KOPT-K1 (cell line): Measurements from ENCODE around the gene BMS1.
"Not testable (repeated sequence)": the region's sequence is repeated elsewhere in the genome, so short reads cannot be mapped to it uniquely, and the experiment has no call there.

ENCODE experiments used
- H3K27ac ChIP-seq: fragments of 200-600 bp; sonication (generic); 2 replicates; pipeline ENCODE4 v1.5.1; 2016; ENCODE audit warnings: antibody characterized with exemption, mild to moderate bottlenecking, low read depth, low read length; ENCODE audit not compliant: poor library complexity, severe bottlenecking
- H3K36me3 ChIP-seq: fragments of 200-600 bp; sonication (generic); 2 replicates; pipeline ENCODE4 v1.5.1; 2017; ENCODE audit warnings: antibody characterized with exemption, mild to moderate bottlenecking, low read length, moderate library complexity; ENCODE audit not compliant: insufficient read depth
- H3K9me3 ChIP-seq: fragments of 200-600 bp; sonication (generic); 2 replicates; pipeline ENCODE4 v1.5.1; 2017; ENCODE audit warnings: antibody characterized with exemption, low read length, mild to moderate bottlenecking; ENCODE audit not compliant: insufficient read depth, poor library complexity, severe bottlenecking

The BMS1 gene

DNA sequence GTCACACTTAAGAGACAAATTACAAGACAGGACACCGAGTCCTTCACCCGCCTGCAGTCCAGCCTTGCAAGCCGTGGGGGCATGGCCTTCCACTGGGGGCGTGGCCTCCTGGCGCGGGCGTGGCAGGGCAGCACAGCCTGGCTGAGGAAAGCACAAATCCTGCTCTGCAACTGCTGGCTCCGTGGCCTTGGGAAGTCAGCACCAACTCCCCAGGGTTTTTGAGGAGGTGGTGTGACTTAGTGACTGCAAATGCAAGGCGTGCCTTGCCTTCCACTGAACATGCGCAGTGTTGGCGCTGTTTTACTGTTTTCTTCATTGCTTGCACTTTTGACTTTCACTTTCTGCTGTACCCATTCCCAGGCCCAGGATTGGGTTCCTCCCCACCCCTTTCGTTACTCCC lies 12.9 kb upstream of the BMS1 start:
- Histone ChIP-seq H3K36me3 (no peaks in the 10 kb centered on the region), H3K9me3 (peaks cover 22% of the 10 kb centered on the region), H3K27ac (no peak overlapping the region)

DNA sequence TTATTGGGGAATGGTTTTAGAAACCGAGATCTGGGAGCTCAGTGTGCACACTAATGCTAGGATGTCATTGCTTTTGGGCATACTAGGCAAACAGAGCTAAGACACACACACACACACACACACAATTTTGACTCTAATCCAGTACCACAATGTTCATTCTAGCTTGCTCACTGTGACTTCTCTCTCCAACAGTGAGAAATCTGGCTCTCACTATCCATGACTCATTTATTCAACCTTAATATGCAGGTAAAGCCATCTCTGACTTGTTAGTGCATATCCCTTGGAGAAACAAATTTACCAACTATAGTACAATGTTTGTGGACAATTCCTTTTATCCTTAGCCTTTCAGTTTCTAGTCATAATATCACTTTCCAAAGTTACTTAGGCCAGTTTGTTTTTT lies 5.9 kb upstream of the BMS1 start:
- Histone ChIP-seq H3K27ac (no peak overlapping the region), H3K9me3 (peaks cover 13% of the 10 kb centered on the region), H3K36me3 (no peaks in the 10 kb centered on the region)

GRCh38 chr10:42780456-42780855 lies 2.1 kb upstream of the BMS1 start:
- H3K27ac ChIP-seq = no peak overlapping the region
- peaks cover 14% of the 10 kb centered on the region for H3K36me3 ChIP-seq
- H3K9me3 ChIP-seq = no peaks in the 10 kb centered on the region

DNA sequence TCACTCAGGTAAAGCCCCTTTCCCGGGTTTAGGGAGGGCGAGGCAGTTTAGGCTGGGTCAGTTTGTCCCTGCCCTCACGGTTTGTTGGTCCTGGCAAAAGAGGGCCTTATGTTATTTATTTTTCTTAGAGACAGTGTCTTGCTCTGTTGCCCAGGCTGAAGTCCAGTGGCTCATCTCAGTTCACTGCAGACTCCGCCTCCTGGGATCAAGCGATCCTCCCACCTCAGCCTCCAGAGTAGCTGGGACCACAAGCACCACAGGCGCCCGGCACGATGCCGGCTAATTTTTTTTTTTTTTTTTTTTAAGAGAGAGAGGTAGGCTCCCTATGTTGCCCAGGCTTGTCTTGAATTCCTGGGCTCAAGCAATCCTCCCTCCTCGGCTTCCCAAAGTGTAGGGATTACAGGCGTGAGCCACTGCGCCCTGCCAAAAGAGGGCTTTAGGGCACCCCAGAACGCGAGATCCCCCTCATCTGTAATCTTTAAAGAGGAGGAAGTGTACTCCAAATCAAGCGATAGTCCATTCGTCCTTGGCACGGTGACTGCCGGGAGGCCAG lies 626 bp upstream of the BMS1 start:
- peaks cover 29% of the 10 kb centered on the region for H3K36me3 ChIP-seq
- peak overlapping the region; percentile 82 for H3K27ac ChIP-seq

DNA sequence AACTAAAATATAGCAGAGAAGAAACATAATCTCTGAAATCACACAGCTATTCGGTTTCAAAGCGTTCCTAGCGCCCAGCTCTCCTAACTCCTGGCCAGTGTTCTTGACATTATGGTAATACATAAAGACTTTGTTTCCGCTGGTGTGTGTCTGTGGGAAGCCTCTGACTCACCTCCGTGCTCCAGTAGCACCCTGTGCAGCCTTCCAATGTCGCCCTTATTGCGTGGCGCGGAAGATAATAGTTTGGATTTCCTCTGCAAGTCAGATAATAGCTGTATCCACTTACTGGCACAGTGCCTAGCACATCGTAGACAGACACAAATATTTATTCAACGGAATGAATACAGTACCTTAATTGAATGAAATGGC lies 570 bp downstream of the BMS1 start:
- H3K9me3 ChIP-seq = no peaks in the 10 kb centered on the region
- H3K36me3 ChIP-seq = peaks cover 40% of the 10 kb centered on the region
- peak overlapping the region; percentile 82 for H3K27ac ChIP-seq

More for the DNA sequence above, 626 bp upstream of the BMS1 start:
- no peaks in the 10 kb centered on the region for H3K9me3 ChIP-seq

DNA sequence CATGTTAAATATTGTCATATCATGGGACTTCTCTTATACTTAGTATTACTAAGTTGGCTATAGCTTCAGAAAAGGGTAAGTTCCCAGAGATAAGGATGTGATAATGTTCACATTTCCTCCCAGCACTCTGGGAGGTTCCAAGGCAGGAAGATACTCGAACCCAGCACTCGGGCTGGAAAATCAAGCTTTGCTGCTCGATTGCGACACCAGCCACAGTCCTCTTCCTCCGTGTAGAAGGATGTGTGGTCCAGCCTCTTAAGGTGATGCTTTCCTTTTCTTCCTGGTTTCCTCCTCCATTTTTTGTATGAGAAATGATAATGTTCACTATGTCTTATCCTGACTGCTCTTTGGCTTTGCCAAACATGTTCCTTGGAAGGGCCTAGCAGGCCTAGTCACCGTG lies 3.2 kb downstream of the BMS1 start:
- Histone ChIP-seq H3K9me3 (no peaks in the 10 kb centered on the region), H3K27ac (no peak overlapping the region), H3K36me3 (peaks cover 65% of the 10 kb centered on the region)

- Histone ChIP-seq H3K27ac (no peak overlapping the region), H3K36me3 (peaks cover 95% of the 10 kb centered on the region), H3K9me3 (no peaks in the 10 kb centered on the region)
Measured at GRCh38 chr10:42790835-42791234, 8.2 kb downstream of the BMS1 start.

- Histone ChIP-seq H3K9me3 (no peaks in the 10 kb centered on the region), H3K27ac (no peak overlapping the region), H3K36me3 (peaks cover 97% of the 10 kb centered on the region)
Measured at GRCh38 chr10:42795701-42796100, 13.1 kb downstream of the BMS1 start.

DNA sequence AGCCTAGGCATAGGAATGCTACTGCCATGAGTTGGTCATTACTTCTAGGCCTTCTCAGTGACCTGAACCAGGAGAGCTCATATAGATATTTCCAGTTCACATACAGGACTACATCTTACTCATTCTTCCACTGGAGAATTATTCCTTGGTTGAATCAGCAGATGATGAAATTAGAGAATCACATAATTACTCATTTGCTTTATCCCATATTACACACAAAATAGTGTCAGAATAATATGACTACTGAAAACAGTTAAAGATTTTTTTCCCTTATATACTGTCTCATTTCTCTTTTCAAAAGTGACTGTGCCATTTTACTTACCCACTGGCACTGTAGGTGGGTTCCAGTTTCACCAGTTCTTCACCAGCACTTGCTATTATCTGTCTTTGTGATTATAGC lies 18.5 kb downstream of the BMS1 start:
- no peaks in the 10 kb centered on the region for H3K9me3 ChIP-seq
- H3K27ac ChIP-seq = no peak overlapping the region
- peaks cover 95% of the 10 kb centered on the region for H3K36me3 ChIP-seq

- H3K27ac ChIP-seq = no peak overlapping the region
- peaks cover 95% of the 10 kb centered on the region for H3K36me3 ChIP-seq
- no peaks in the 10 kb centered on the region for H3K9me3 ChIP-seq
Measured at GRCh38 chr10:42802876-42803275, 20.3 kb downstream of the BMS1 start.

GRCh38 chr10:42809676-42810075 lies 27.1 kb downstream of the BMS1 start:
- Histone ChIP-seq H3K36me3 (peaks cover 92% of the 10 kb centered on the region), H3K27ac (no peak overlapping the region), H3K9me3 (peaks cover 24% of the 10 kb centered on the region)

DNA sequence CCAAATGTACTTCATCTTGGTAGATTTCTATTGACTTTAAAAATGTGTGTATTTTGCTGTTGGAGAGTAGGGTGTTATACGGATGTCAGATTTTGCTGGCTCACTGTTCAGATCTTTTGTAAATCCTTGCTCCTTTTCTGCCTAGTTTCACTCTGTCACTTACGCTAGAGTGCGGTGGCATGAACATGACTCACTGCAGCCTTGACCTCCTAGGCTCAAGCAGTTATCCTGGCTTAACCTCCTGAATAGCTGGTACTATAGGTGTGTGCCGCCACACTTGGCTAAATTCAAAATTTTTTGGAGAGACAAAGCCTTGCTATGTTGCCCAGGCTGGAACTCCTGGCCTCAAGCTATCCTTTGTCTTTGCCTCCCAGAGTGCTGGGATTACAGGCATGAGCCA lies 29.4 kb downstream of the BMS1 start:
- Histone ChIP-seq H3K27ac (no peak overlapping the region), H3K36me3 (peaks cover 88% of the 10 kb centered on the region), H3K9me3 (peaks cover 24% of the 10 kb centered on the region)

GRCh38 chr10:42813989-42814687 lies 31.5 kb downstream of the BMS1 start:
- H3K9me3 ChIP-seq = peaks cover 24% of the 10 kb centered on the region
- H3K36me3 ChIP-seq = peaks cover 89% of the 10 kb centered on the region
- not testable (repeated sequence) for H3K27ac ChIP-seq

GRCh38 chr10:42816334-42816733 lies 33.7 kb downstream of the BMS1 start:
- peaks cover 24% of the 10 kb centered on the region for H3K9me3 ChIP-seq
- H3K36me3 ChIP-seq = peaks cover 87% of the 10 kb centered on the region
- H3K27ac ChIP-seq = not testable (repeated sequence)

GRCh38 chr10:42816912-42817311 lies 34.3 kb downstream of the BMS1 start:
- peaks cover 87% of the 10 kb centered on the region for H3K36me3 ChIP-seq

GRCh38 chr10:42817417-42817816 lies 34.8 kb downstream of the BMS1 start:
- H3K9me3 ChIP-seq = peaks cover 18% of the 10 kb centered on the region
- peaks cover 87% of the 10 kb centered on the region for H3K36me3 ChIP-seq
- H3K27ac ChIP-seq = not testable (repeated sequence)

More at GRCh38 chr10:42816912-42817311, 34.3 kb downstream of the BMS1 start:
- H3K9me3 ChIP-seq = peaks cover 23% of the 10 kb centered on the region
- no peak overlapping the region for H3K27ac ChIP-seq
